ENCODE measurements around the gene GARNL3. TPM values are rescaled to one million over a fixed set of nuclear protein-coding genes. Genes with fewer than 3 reads are reported as not detected.

GARNL3 gene
- total RNA-seq, 1 experiment from 2014 or later, result 11.8 TPM

GRCh38 chr9:127384901-127385300 lies 120.3 kb downstream of the GARNL3 start:
- peaks cover 14% of the 10 kb centered on the region for H3K36me3 Mint-ChIP-seq (ENCODE audit: insufficient read depth, unreplicated experiment)
- no peak for TF ChIP-seq CTCF (IDR thresholded peaks at IDR 0.05; ENCODE audit: insufficient read depth in 1 of 2, low read depth in 1 of 2, low read length in 1 of 2, severe bottlenecking in 1 of 2, unreplicated experiment in 1 of 2)
- H3K4me1 Mint-ChIP-seq (ENCODE audit: low read depth, unreplicated experiment), result peaks cover 42% of the 10 kb centered on the region
- POLR2A ChIA-PET, result no interaction called here
- DNase-seq, result peak in 1 of 2 experiments; percentile 33
- no TSS peak for BruUV-seq (replicated peaks)
- H3K27me3 Mint-ChIP-seq (ENCODE audit: insufficient read depth, unreplicated experiment), result no peaks in the 10 kb centered on the region
- CTCF ChIA-PET, result no interaction called here
- Histone ChIP-seq H3K27me3 (replicated peaks; ENCODE audit: control insufficient read depth, insufficient read depth, low read length) (no peaks in the 10 kb centered on the region), H3K36me3 (ENCODE audit: control insufficient read depth, insufficient read depth, low read length) (no peaks in the 10 kb centered on the region), H3K4me1 (peaks cover 38% of the 10 kb centered on the region), H3K9me3 (no peaks in the 10 kb centered on the region), H3K4me3 (ENCODE audit: low read depth, low read length) (no peak overlapping the region)
- H3K27ac Mint-ChIP-seq (ENCODE audit: unreplicated experiment), result peak overlapping the region; percentile 68
- intact Hi-C loops (cut with micrococcal nuclease; ENCODE audit: unreplicated experiment), result no loop called here
- H3K4me3 Mint-ChIP-seq (ENCODE audit: unreplicated experiment), result no peak overlapping the region
- H3K9me3 Mint-ChIP-seq (ENCODE audit: unreplicated experiment), result no peaks in the 10 kb centered on the region

GRCh38 chr9:127386249-127386648 lies 121.7 kb downstream of the GARNL3 start:
- CTCF ChIA-PET, result no interaction called here

GRCh38 chr9:127386981-127387380 lies 122.4 kb downstream of the GARNL3 start:
- Histone ChIP-seq H3K36me3 (ENCODE audit: control insufficient read depth, insufficient read depth, low read length) (no peaks in the 10 kb centered on the region), H3K27me3 (replicated peaks; ENCODE audit: control insufficient read depth, insufficient read depth, low read length) (no peaks in the 10 kb centered on the region), H3K4me3 (ENCODE audit: low read depth, low read length) (no peak overlapping the region), H3K9me3 (no peaks in the 10 kb centered on the region), H3K4me1 (peaks cover 55% of the 10 kb centered on the region)
- Mint-ChIP-seq H3K36me3 (ENCODE audit: insufficient read depth, unreplicated experiment) (peaks cover 23% of the 10 kb centered on the region), H3K4me3 (ENCODE audit: unreplicated experiment) (no peak overlapping the region), H3K27ac (ENCODE audit: unreplicated experiment) (peak overlapping the region; percentile 51), H3K4me1 (ENCODE audit: low read depth, unreplicated experiment) (peaks cover 61% of the 10 kb centered on the region), H3K9me3 (ENCODE audit: unreplicated experiment) (no peaks in the 10 kb centered on the region), H3K27me3 (ENCODE audit: insufficient read depth, unreplicated experiment) (no peaks in the 10 kb centered on the region)
- no peak for TF ChIP-seq CTCF (IDR thresholded peaks at IDR 0.05; ENCODE audit: insufficient read depth in 1 of 2, low read depth in 1 of 2, low read length in 1 of 2, severe bottlenecking in 1 of 2, unreplicated experiment in 1 of 2)
- ChIA-PET POLR2A (no interaction called here), CTCF (interaction anchor here (0.9 kb wide), 1 partner anchor 16 kb away, joined by 7 read pairs; no protein-coding TSS in a partner anchor)
- BruUV-seq (replicated peaks), result no TSS peak
- intact Hi-C loops (cut with micrococcal nuclease; ENCODE audit: unreplicated experiment), result no loop called here
- peak in 1 of 2 experiments; percentile 22 for DNase-seq

More at GRCh38 chr9:127386249-127386648, 121.7 kb downstream of the GARNL3 start:
- no TSS peak for BruUV-seq (replicated peaks)
- Histone ChIP-seq H3K27me3 (replicated peaks; ENCODE audit: control insufficient read depth, insufficient read depth, low read length) (no peaks in the 10 kb centered on the region), H3K4me3 (ENCODE audit: low read depth, low read length) (no peak overlapping the region), H3K4me1 (peaks cover 50% of the 10 kb centered on the region), H3K36me3 (ENCODE audit: control insufficient read depth, insufficient read depth, low read length) (no peaks in the 10 kb centered on the region), H3K9me3 (no peaks in the 10 kb centered on the region)
- DNase-seq, result peak in 1 of 2 experiments; percentile 14
- Mint-ChIP-seq H3K4me3 (ENCODE audit: unreplicated experiment) (no peak overlapping the region), H3K4me1 (ENCODE audit: low read depth, unreplicated experiment) (peaks cover 53% of the 10 kb centered on the region), H3K27me3 (ENCODE audit: insufficient read depth, unreplicated experiment) (no peaks in the 10 kb centered on the region), H3K36me3 (ENCODE audit: insufficient read depth, unreplicated experiment) (peaks cover 23% of the 10 kb centered on the region), H3K9me3 (ENCODE audit: unreplicated experiment) (no peaks in the 10 kb centered on the region), H3K27ac (ENCODE audit: unreplicated experiment) (peak overlapping the region; percentile 51)
- POLR2A ChIA-PET, result no interaction called here
- intact Hi-C loops (cut with micrococcal nuclease; ENCODE audit: unreplicated experiment), result no loop called here
- no peak for TF ChIP-seq CTCF (IDR thresholded peaks at IDR 0.05; ENCODE audit: insufficient read depth in 1 of 2, low read depth in 1 of 2, low read length in 1 of 2, severe bottlenecking in 1 of 2, unreplicated experiment in 1 of 2)
